ENCODE measurements around the gene PTTG1.

PTTG1 gene

GRCh38 chr5:160473681-160474080 is 52.0 kb downstream of the PTTG1 start:
- no peak for DNase-seq (ENCODE audit: low spot score)

- DNase-seq (ENCODE audit: low spot score): no peak
These were observed 52.4 kb downstream of the PTTG1 start for GRCh38 chr5:160474084-160474483.

- no peak for DNase-seq (ENCODE audit: low spot score)
These were observed 54.3 kb downstream of the PTTG1 start for GRCh38 chr5:160475864-160476438.

- no peak for DNase-seq (ENCODE audit: low spot score)
These were observed 55.8 kb downstream of the PTTG1 start for GRCh38 chr5:160477266-160477970.

GRCh38 chr5:160478163-160478562 is 56.5 kb downstream of the PTTG1 start:
- DNase-seq (ENCODE audit: low spot score): no peak
